Smooth muscle cell (in vitro differentiated cells): Measurements from ENCODE around the gene RASGRP3. TPM values are rescaled to one million over a fixed set of nuclear protein-coding genes. Genes with fewer than 3 reads are reported as not detected.

ENCODE experiments used
- DNase-seq: peaks from one replicate; lab custom pipeline; 2025; ENCODE audit not compliant: unreplicated experiment; lab: John Stamatoyannopoulos, UW
- H2AFZ ChIP-seq: fragments of 200-600 bp; sonication (generic); 2 replicates; pipeline ENCODE4 v1.6.0; 2016; ENCODE audit warnings: antibody characterized with exemption, low read depth, mild to moderate bottlenecking
- H3F3A ChIP-seq: fragments of 200-600 bp; sonication (generic); 2 replicates; pipeline ENCODE4 v1.6.0; 2017; ENCODE audit warnings: antibody characterized with exemption, low read depth
- H3K27ac ChIP-seq: fragments of 200-600 bp; sonication (generic); 2 replicates; pipeline ENCODE4 v1.5.1; 2016; ENCODE audit warnings: low read depth, mild to moderate bottlenecking
- H3K27me3 ChIP-seq: fragments of 200-600 bp; sonication (generic); 2 replicates; pipeline ENCODE4 v1.6.1; 2016; ENCODE audit warnings: low read depth, mild to moderate bottlenecking
- H3K36me3 ChIP-seq: fragments of 200-600 bp; sonication (generic); 2 replicates; pipeline ENCODE4 v1.5.1; 2016; ENCODE audit warnings: low read depth
- H3K4me1 ChIP-seq: fragments of 200-600 bp; sonication (generic); 2 replicates; pipeline ENCODE4 v1.5.1; 2016; ENCODE audit warnings: low read depth
- H3K4me2 ChIP-seq: fragments of 200-600 bp; sonication (generic); 2 replicates; pipeline ENCODE4 v1.6.0; 2016; ENCODE audit warnings: mild to moderate bottlenecking
- H3K4me3 ChIP-seq: fragments of 200-600 bp; sonication (generic); 2 replicates; pipeline ENCODE4 v1.5.1; 2016; ENCODE audit warnings: mild to moderate bottlenecking
- H3K79me2 ChIP-seq: fragments of 200-600 bp; sonication (generic); 2 replicates; pipeline ENCODE4 v1.6.0; 2016; ENCODE audit warnings: low read depth, mild to moderate bottlenecking
- H3K9ac ChIP-seq: fragments of 200-600 bp; sonication (generic); 2 replicates; pipeline ENCODE4 v1.6.0; 2016; ENCODE audit warnings: low read depth
- H3K9me3 ChIP-seq: fragments of 200-600 bp; sonication (generic); replicated peaks from 2 replicates; pipeline ENCODE4 v1.5.1; 2016; ENCODE audit warnings: low read depth
- H4K20me1 ChIP-seq: fragments of 200-600 bp; sonication (generic); 2 replicates; pipeline ENCODE4 v1.6.0; 2016; ENCODE audit warnings: low read depth
- CTCF ChIP-seq: fragments of 200-600 bp; sonication (generic); IDR thresholded peaks from 2 replicates; pipeline ENCODE4 v1.5.1; 2017; ENCODE audit warnings: borderline replicate concordance, mild to moderate bottlenecking, antibody characterized with exemption; ENCODE audit not compliant: insufficient read depth, poor library complexity, severe bottlenecking
- WGBS: methylation state at CpG from one replicate; pipeline ENCODE4 v1.1.7; 2016; ENCODE audit warnings: low lambda C conversion rate; 5-methylcytosine and 5-hydroxymethylcytosine counted together
- polyA plus RNA-seq: library from polyadenylated mRNA; unstranded; fragments of >200 nt; fragmentation: Nextera tagmentation; extraction: Ambion mirVana; gene quantifications from 2 replicates; pipeline ENCODE4 v1.2.1, GENCODE V29; 2016
- total RNA-seq: library from RNA; depleted of rRNA; stranded (reverse); fragments of >200 nt; gene quantifications from 2 replicates; pipeline ENCODE4 v1.2.3, GENCODE V29; 2014

RASGRP3 gene
- total RNA-seq (0.31 and 0.49 TPM in 2 replicates), polyA plus RNA-seq (0.10 and 0.48 TPM in 2 replicates)

- H2AFZ ChIP-seq = peak within 1 kb of the TSS; percentile 80
- H3K36me3 ChIP-seq = no peaks in the 10 kb centered on the region
- TF ChIP-seq CTCF = no peak
- peak within 1 kb of the TSS; percentile 68 for H3K4me3 ChIP-seq
- whole genome bisulfite sequencing = 21% methylated on average over 18 of the region's 18 CpGs
- H3K4me2 ChIP-seq = peak within 1 kb of the TSS; percentile 88
- H3K9ac ChIP-seq = peak within 1 kb of the TSS; percentile 75
- no peaks in the 10 kb centered on the region for H3K79me2 ChIP-seq
- H3F3A ChIP-seq = no peaks in the 10 kb centered on the region
- no peaks in the 10 kb centered on the region for H3K9me3 ChIP-seq
- no peaks in the 10 kb centered on the region for H3K27me3 ChIP-seq
- peak; percentile 19 for DNase-seq
- no peaks in the 10 kb centered on the region for H4K20me1 ChIP-seq
- no peaks in the 10 kb centered on the region for H3K4me1 ChIP-seq
- H3K27ac ChIP-seq = peak within 1 kb of the TSS; percentile 25
Observed at GRCh38 chr2:33476131-33476792, at the start of gene RASGRP3. Gene RASGRP3 (plus strand): TSS chr2:33476649. CDS start chr2:33515137, 38,488 bp downstream.

- Histone ChIP-seq H4K20me1 (no peaks in the 10 kb centered on the region), H3F3A (no peaks in the 10 kb centered on the region), H3K4me2 (no peak overlapping the region), H3K36me3 (no peaks in the 10 kb centered on the region), H3K27me3 (no peaks in the 10 kb centered on the region), H2AFZ (no peak overlapping the region), H3K9ac (no peak overlapping the region), H3K4me1 (no peaks in the 10 kb centered on the region), H3K9me3 (no peaks in the 10 kb centered on the region), H3K27ac (no peak overlapping the region), H3K4me3 (no peak overlapping the region), H3K79me2 (no peaks in the 10 kb centered on the region)
- no peak for DNase-seq
- no peak for TF ChIP-seq CTCF
- 67% methylated on average over 3 of the region's 3 CpGs for WGBS
Observed at GRCh38 chr2:33426666-33427231, 49.7 kb upstream of the RASGRP3 start.

GRCh38 chr2:33430077-33430476 lies 46.4 kb upstream of the RASGRP3 start:
- Histone ChIP-seq H2AFZ (no peak overlapping the region), H3K4me1 (no peaks in the 10 kb centered on the region), H3K36me3 (no peaks in the 10 kb centered on the region), H3K9me3 (no peaks in the 10 kb centered on the region), H3K27ac (no peak overlapping the region), H3K4me2 (no peak overlapping the region), H3K9ac (no peak overlapping the region), H3K27me3 (no peaks in the 10 kb centered on the region), H3F3A (no peaks in the 10 kb centered on the region), H3K4me3 (no peak overlapping the region), H3K79me2 (no peaks in the 10 kb centered on the region), H4K20me1 (no peaks in the 10 kb centered on the region)
- 77% methylated on average over 3 of the region's 3 CpGs for whole genome bisulfite sequencing
- TF ChIP-seq CTCF = no peak
- DNase-seq = no peak
